ENCODE measurements around the gene KIAA1755.

GRCh38 chr20:38208088-38208487 is 52.4 kb downstream of the KIAA1755 start:
- TF ChIP-seq CTCF (IDR thresholded peaks at IDR 0.05; ENCODE audit: insufficient read depth, low read depth, low read length) (no peak), EZH2 (IDR thresholded peaks at IDR 0.05; ENCODE audit: insufficient read depth, low read length) (no peak)

Data from astrocyte (in vitro differentiated cells and primary cell).